UCSD-AML1 (cell line): ENCODE data around the gene FGFR4.
A peak's percentile ranks its signal among the peaks of the same experiment; 100 is the strongest.
"Not testable (repeated sequence)": the region's sequence is repeated elsewhere in the genome, so short reads cannot be mapped to it uniquely, and the experiment has no call there.

Source experiments
- DNase-seq: peaks from one replicate; lab custom pipeline; 2025; ENCODE audit not compliant: unreplicated experiment; lab: John Stamatoyannopoulos, UW

FGFR4 gene

DNA sequence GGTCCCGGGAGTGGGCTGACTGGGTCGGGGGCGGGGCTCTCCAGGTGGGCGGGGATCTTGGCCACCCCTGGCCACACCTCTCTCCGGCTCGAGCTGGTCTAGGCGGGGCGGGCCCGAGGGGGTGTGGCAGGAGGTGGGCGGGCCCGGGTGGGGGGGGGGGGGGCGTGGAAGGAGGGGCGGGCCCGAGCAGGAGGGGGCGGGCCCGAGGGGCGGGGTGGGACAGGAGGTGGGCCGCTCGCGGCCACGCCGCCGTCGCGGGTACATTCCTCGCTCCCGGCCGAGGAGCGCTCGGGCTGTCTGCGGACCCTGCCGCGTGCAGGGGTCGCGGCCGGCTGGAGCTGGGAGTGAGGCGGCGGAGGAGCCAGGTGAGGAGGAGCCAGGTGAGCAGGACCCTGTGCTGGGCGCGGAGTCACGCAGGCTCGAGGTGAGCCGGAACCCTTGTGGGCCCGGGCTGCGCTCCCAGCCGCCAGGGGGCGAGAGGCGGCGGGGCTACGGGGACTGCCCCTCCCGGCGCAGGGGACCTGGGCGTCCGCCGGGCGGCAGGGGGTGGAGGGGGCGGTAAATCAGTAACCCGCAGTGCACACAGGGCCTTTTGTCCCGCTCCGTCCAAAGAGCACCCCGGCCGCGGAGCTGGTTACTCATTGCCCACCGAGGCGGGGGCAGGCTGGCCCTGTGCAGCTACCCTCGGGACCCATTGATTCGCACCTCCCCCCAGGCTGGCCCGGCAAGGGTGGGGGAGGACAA, at the start of gene FGFR4:
Gene FGFR4 (plus strand): TSS at position 262 of the 744 bp plus-strand sequence. CDS start 2,688 bp downstream, outside the sequence.
- DNase-seq, result peak; percentile 72

DNA sequence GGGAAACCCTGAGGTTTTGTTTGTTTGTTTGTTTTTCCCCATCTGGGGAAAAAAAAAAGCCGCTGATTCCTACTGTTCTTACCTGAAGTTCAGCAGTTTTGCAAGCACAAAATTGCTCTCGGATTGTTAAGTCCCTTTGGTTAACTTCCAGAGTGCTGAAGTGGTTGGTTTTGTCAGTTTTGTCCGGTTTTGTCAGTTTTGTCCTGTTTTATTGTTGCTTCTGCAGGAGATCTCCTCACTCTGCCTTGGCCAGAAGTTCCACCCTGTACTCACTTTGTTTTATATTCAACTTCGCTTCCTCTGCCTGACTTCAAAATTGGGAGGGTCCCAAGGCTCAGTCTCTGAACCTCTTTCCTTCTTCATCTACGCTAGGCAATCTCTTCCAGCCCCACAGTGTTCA, 49.8 kb upstream of the FGFR4 start:
- DNase-seq, result no peak

GRCh38 chr5:177040814-177041420, 45.8 kb upstream of the FGFR4 start:
- DNase-seq, result no peak

- DNase-seq, result no peak
Measured at GRCh38 chr5:177041936-177042335, 44.8 kb upstream of the FGFR4 start.

GRCh38 chr5:177043114-177043513, 43.6 kb upstream of the FGFR4 start:
- DNase-seq, result no peak

GRCh38 chr5:177043958-177044357, 42.8 kb upstream of the FGFR4 start:
- DNase-seq, result no peak

DNA sequence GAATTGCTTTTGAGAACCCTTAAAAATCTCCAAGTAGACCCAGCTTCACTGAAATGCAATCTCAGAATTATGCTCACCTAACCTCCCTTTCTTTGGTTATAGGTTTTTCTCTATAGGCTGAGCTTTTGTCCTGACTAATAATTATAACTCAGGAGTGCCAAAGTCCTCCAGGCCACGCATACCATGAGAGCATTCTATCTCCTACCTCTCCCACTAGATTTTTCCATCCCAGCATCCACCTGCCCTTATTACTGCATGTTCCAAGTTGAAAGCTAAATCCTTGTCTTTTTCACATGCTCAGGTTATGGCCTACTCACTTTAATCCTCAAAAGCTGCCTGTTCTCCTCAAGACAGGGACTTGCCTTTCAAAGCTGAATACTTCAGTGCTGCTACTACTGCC, 42.1 kb upstream of the FGFR4 start:
- no peak for DNase-seq

GRCh38 chr5:177045631-177046030, 41.1 kb upstream of the FGFR4 start:
- DNase-seq, result no peak

GRCh38 chr5:177048531-177048930, 38.2 kb upstream of the FGFR4 start:
- not testable (repeated sequence) for DNase-seq

DNA sequence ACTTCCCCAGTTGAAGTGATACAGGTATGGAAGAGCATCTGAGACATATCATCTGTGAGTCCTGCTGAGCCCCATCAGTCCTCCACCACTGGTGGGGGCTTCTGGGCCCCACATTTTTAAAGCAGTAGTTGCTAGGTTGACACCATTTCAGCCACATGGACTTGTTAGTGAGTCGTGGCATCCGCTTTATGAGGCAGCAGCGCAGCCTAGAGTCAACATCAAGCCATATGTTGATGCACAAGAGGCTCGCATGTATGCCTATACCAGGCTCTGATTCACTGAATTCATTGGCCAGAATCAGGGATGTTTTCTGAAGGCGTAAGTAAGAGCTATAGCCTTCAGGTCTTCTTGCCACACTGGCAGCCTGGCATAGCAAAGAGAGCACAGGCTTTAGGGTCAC, 37.4 kb upstream of the FGFR4 start:
- DNase-seq, result no peak

DNA sequence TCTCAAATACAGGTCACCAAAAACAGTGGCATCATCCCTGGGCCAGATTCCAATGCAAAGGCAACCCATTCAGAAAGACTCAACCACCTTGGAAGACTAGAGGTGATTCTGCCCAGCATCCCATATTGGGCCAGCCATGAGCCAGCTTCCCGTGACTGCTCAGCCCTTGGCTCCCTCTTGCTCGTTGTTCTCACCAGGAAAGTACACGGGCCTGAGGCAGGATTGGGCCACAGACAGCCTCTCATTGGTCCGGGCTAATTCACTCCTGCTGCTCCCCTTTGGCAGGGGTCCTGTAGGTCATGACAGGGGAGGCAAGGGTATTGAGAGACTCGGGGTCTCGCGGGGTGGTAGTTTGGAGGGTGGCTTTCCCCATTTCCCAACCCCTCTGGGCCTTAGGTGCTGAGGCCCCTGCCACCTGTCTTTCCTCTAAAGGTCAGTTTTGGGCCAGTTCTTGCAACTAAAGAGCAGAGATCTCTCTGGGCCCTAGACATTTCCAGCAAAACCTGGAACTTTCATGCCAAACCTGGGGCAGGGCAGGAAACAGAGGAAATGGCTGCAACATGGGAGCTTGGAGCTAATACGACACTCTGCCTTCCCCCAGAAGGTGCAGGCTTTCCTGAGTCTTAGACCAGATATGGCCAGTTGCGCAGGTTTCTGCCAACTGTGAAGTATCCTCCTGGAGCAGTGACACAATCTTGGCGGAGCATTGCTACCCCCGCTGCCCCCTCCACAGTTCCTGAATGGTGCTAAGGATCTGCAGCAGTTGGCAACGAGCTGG, 22.0 kb upstream of the FGFR4 start:
- no peak for DNase-seq

DNA sequence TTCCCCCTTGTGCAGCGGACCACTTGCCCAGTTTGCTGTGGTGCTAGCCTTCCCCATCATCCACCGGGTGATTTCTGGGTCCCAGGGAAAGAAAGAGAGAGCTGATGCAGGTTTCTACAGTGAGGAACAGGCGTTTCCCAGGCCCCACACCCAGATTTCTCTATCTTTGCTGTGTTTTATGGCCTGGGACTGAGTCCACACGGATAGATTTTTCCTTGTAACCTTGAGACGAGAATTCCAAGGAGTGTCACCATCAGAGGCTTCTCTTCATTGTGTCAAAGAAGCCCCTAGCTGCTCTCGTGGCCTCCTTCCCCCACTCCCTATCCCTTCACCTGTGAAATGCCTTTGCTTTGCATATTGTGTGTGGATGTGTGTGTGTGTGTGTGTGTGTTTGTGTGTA, 21.2 kb upstream of the FGFR4 start:
- DNase-seq, result no peak

- no peak for DNase-seq
Measured at GRCh38 chr5:177066224-177066623, 20.5 kb upstream of the FGFR4 start.

DNA sequence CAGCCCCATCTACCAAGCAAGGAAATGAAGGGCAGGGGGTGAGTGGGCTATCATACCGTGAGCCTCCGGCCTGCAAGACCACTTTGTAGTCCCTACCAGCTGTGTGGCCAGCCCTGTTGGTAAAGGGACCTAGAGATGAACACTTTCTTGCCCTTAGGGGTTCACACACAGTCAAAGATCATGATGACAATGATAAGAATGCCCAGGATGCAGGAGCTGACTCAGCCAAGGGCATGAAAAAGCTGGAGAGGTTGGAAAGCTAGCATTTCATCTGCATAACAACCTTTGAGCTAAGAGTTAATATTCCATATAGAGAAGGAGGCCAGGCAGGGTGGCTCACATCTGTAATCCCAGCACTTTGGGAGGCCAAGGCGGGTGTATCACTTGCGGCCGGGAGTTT, 19.2 kb upstream of the FGFR4 start:
- no peak for DNase-seq

DNA sequence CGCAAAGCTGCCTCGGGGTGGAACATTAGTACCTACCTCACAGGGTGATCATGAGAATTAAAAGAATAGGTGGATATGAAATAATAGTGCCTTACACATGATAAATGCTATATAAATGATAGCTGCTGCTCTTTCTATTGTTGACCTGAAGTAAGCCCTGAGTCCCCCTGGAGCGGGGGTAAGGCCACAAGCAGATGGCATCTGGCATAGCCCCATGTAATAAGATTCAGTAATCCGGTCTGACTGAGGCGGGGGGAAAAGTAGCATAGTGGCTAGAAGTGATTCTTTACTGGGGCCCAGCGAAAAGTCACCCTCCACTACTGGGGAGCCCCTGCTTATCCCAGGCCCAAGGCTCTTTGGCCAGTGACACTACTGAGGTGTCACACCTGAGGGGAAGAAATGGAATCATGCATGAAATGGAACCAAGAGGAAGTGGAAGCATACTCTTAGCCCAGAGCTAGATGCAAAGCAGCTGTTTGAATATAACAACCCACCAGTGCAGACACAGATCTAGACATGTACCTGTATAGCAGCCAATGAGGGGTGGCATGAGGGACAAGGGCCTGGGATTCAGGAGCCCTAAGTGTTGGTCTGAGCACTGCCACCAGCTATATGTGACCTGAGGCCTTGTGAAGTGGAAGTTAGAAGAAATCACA, 16.1 kb upstream of the FGFR4 start:
- DNase-seq, result no peak

- peak; percentile 33 for DNase-seq
Measured at GRCh38 chr5:177071666-177072385, 14.9 kb upstream of the FGFR4 start.

DNA sequence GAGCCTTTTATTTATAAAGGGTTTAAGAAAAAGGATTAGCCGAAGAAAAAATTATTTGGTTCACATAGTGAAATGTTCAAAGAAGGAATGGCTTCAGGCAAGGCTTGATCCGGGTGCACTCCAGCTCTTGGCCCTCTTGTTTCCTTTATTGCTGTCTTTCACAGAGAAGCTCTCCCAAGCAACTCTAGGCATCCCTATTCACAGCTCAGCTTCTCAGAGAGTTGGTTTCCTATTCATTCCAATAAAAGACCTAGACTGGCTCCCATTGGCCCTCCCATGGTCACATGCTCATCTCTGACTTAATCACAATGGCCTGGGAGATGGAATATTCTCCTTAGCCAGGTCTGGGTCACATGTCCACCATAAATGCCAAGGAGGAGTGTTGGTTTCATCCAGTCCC, 9.4 kb upstream of the FGFR4 start:
- no peak for DNase-seq

- no peak for DNase-seq
Measured at GRCh38 chr5:177079606-177080005, 7.1 kb upstream of the FGFR4 start.

DNA sequence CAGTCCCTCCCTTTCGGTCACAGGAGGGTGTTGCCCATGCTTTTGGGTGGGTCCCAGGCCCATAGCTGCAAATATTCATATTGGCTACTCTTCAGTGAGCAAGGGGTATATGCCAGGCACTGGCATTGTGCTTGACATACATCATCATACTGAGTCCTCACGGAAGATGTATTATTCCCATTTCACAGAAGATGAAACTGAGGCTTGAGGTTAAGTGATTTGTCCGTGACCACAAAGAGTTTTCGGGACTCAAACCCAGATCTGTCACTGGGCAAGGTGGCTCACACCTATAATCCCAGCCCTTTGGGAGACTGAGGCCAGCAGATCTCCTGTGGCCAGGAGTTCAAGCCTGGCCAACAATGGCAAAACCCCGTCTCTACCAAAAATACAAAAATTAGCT, 6.5 kb upstream of the FGFR4 start:
- DNase-seq, result no peak

- no peak for DNase-seq
Measured at GRCh38 chr5:177081859-177082258, 4.9 kb upstream of the FGFR4 start.

DNA sequence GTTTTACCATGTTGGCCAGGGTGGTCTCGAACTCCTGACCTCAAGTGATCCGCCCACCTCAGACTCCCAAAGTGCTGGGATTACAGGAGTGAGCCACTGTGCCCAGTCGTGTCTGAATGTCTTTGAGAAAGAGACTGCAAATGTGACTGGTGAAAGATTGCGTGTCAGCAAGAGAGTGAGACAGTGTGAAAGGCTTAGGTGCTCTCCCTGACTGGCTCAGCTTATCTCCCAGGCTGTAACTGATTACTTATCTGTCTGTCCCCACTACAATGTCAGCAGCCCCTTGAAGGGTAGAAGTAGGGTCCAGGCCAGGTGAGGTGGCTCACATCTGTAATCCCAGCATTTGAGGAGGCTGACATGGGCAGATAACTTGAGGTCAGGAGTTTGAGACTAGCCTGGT, 3.4 kb upstream of the FGFR4 start:
- DNase-seq, result no peak
